ENCODE data around the gene ST8SIA6. TPM values are rescaled to one million over a fixed set of nuclear protein-coding genes. Genes with fewer than 3 reads are reported as not detected.

ST8SIA6 gene
- total and polyA plus RNA-seq, 9 of the 15 experiments (the other 6 are each of a cell fraction or from before 2014, with no cell fraction given) = 0.69 to 6.7 (median 5.0) TPM

GRCh38 chr10:17358461-17358860 lies 95.9 kb downstream of the ST8SIA6 start:
- ATAC-seq = no peak
- in situ Hi-C loops (cut with MboI) = no loop called here
- TF ChIP-seq ZNF695 (CRISPR knock-in tag; IDR thresholded peaks at IDR 0.05) (no peak), UBTF (IDR thresholded peaks at IDR 0.05; ENCODE audit: borderline replicate concordance in 1 of 2, low read depth in 2 of 2, low read length in 2 of 2) (no peak), HSF4 (CRISPR knock-in tag; IDR thresholded peaks at IDR 0.05; ENCODE audit: borderline replicate concordance) (no peak), FOXO4 (CRISPR knock-in tag; IDR thresholded peaks at IDR 0.05) (no peak), TCFL5 (CRISPR knock-in tag; conservative IDR thresholded peaks at IDR 0.05) (no peak), THRB (CRISPR knock-in tag; conservative IDR thresholded peaks at IDR 0.05) (0 out of 2 replicates have a peak, but pooled peaks have one; percentile 30), NCOA6 (IDR thresholded peaks at IDR 0.05) (no peak), BHLHE40 (IDR thresholded peaks at IDR 0.05; ENCODE audit: low read length) (no peak), BRD4 (IDR thresholded peaks at IDR 0.05) (no peak), SNRNP70 (optimal IDR thresholded peaks at IDR 0.05; ENCODE audit: low read depth, low read length) (no peak), TSC22D4 (tag; IDR thresholded peaks at IDR 0.05) (0 out of 2 replicates have a peak, but pooled peaks have one; percentile 26), ZNF280B (CRISPR knock-in tag; IDR thresholded peaks at IDR 0.05) (no peak), ZNF512 (tag; IDR thresholded peaks at IDR 0.05) (peak; percentile 93)

More at GRCh38 chr10:17358461-17358860, 95.9 kb downstream of the ST8SIA6 start:
- no peaks in the 10 kb centered on the region for H3K79me2 ChIP-seq (ENCODE audit: control insufficient read depth, insufficient read depth, low read length)
- no peaks in the 10 kb centered on the region for H3K36me3 ChIP-seq (ENCODE audit: control insufficient read depth, insufficient read depth, low read length)
- no peak overlapping the region for H3K9ac ChIP-seq (ENCODE audit: insufficient read depth in 1 of 2, low read depth in 2 of 2, low read length in 2 of 2)
- no peak overlapping the region for H3K4me3 ChIP-seq
- no peak overlapping the region for H2AFZ ChIP-seq (ENCODE audit: low read depth, low read length)
- H3K9me3 ChIP-seq (replicated peaks; ENCODE audit: control insufficient read depth, insufficient read depth, low read depth, low read length) = no peaks in the 10 kb centered on the region
- 38% methylated on average over 1 of the region's 1 CpG for WGBS (ENCODE audit: insufficient coverage, low coverage, missing lambda C conversion rate)
- no peaks in the 10 kb centered on the region for H3K4me1 ChIP-seq (replicated peaks in 1 of 2; ENCODE audit: control insufficient read depth in 2 of 2, insufficient read depth in 2 of 2, low read length in 2 of 2)
- no peak overlapping the region for H3K4me2 ChIP-seq (ENCODE audit: insufficient read depth, low read length)
- FAIRE-seq (peak; percentile 51), DNase-seq (ENCODE audit: extremely low read depth in 1 of 4, low spot score in 3 of 4) (no peak)
- intact Hi-C loops (cut with micrococcal nuclease) = no loop called here
- no peaks in the 10 kb centered on the region for H3K9me1 ChIP-seq (ENCODE audit: control insufficient read depth, insufficient read depth, low read length)
- no TSS peak for BruUV-seq (replicated peaks)
- H4K20me1 ChIP-seq (replicated peaks; ENCODE audit: control insufficient read depth, insufficient read depth, low read length) = no peaks in the 10 kb centered on the region
- ChIA-PET CTCF (ENCODE audit: low intra/inter-chr PET ratio) (no interaction called here), POLR2A (no interaction called here)
- no peak overlapping the region for H3K27ac ChIP-seq (ENCODE audit: extremely low read depth, low read depth, low read length)
- no peaks in the 10 kb centered on the region for H3K27me3 ChIP-seq (ENCODE audit: control insufficient read depth in 2 of 2, insufficient read depth in 2 of 2, low read length in 2 of 2)

Data from K562 (cell line).